Iris pigment epithelial cell (primary cell): ENCODE results near the gene CDT1.
A peak's percentile ranks its signal among the peaks of the same experiment; 100 is the strongest.

Source experiments
- DNase-seq: peaks from one replicate; pipeline ENCODE4 v3.0.0-alpha.2; 2011; ENCODE audit warnings: low read depth

The CDT1 gene

GRCh38 chr16:88856828-88857727 is 53.5 kb downstream of the CDT1 start, which contains the start of the genes GALNS and TRAPPC2L:
Gene GALNS (minus strand): TSS chr16:88856947. CDS start chr16:88856877, 70 bp downstream.
Gene TRAPPC2L (plus strand): TSS chr16:88857127. CDS start chr16:88857151, 24 bp downstream.
- peak; percentile 92 for DNase-seq

DNA sequence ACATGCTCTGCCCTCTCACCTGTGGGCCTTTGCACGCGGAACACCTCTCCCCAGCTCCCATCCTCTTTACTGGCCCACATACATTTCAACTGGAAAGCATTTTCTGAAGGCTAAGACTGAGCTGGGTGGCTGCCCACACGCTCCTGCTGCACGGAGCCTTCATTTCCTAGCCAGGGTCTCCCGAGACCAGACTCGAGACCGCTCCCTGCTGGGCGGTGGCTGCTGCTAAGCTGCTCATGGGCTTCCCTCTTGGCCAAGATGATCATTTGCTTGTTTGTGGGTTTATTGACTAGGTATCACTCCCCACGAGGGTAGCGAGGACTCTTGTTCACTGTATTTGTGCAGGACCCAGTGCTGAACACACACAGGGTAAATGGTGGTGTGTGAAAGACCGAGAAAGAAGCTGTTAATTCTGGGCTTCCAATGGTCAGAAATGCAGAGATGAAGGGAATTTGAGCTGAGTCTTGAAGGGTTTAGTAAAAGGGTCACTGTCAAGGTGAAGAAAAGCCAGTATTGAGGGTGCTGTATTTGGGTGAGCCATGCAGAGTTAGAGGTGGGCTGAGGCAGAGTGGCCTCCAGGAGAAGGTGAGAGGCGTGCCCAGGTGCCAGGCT is 54.2 kb downstream of the CDT1 start:
- peak; percentile 84 for DNase-seq
